GM18508 (cell line): ENCODE measurements around the gene ACOT13.
A peak's percentile ranks its signal among the peaks of the same experiment; 100 is the strongest.
"Not testable (repeated sequence)": the region's sequence is repeated elsewhere in the genome, so short reads cannot be mapped to it uniquely, and the experiment has no call there.

Experiments
- ATAC-seq: cut with Tn5 transposase; IDR thresholded peaks from one replicate; pipeline ENCODE4 v1.9.1; 2021; ENCODE audit warnings: moderate number of reproducible peaks; ENCODE audit not compliant: insufficient read depth, unreplicated experiment

ACOT13 gene

GRCh38 chr6:24720604-24721460 lies 54.0 kb downstream of the ACOT13 start:
- peak; percentile 66 for ATAC-seq

DNA sequence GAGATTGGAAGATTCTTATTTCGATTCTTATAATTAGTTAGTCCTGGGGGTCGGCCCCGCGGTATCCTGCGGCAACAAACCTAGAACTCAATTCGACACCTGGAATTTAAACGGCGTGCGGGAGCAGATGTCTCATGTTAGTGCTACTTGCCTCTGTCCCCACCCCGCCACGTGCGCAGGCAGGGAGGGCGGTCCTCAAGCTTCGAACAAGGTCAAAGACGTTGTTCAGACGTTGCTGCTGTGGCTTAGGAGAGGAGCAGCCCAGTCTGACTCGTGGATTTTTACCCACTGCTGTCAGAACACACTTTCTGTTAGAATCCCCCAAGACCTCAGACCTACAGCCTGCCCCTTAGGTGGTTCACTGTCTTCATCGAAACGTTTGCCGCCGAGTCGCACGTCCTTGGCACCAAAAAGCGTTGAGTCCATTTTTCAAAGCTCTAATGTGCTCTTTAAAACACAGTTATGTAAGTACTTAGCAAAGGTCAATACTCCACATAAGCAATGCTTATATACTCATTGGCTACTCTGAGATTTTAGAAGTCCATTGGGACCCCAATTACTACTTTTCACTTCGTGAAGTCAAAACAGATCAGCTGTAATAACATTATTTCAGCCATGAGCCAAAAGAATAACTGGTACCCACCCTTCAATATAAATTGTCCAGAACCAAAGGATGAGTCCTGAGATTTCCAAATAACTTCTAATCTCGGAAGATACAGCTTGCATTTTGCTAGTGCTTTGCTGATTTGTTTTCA lies 54.8 kb downstream of the ACOT13 start:
- peak; percentile 28 for ATAC-seq

GRCh38 chr6:24723270-24723669 lies 56.4 kb downstream of the ACOT13 start:
- no peak for ATAC-seq

DNA sequence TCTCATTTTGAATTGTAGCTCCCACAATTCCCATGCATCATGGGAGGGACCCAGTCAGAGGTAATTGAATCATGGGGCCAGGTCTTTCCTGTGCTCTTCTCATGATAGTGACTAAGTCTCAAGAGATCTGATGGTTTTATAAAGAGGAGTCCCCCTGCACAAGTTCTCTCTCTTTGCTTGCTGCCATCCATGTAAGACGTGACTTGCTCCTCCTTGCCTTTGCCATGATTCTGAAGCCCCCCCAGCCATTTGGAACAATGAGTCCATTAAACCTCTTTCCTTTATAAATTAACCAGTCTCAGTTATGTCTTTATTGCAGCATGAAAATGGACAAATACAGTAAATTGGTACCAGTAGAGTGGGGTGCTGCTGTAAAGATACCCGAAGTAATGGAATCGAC lies 63.8 kb downstream of the ACOT13 start:
- ATAC-seq = not testable (repeated sequence)

- not testable (repeated sequence) for ATAC-seq
Observed at GRCh38 chr6:24731456-24732134, 64.7 kb downstream of the ACOT13 start.

DNA sequence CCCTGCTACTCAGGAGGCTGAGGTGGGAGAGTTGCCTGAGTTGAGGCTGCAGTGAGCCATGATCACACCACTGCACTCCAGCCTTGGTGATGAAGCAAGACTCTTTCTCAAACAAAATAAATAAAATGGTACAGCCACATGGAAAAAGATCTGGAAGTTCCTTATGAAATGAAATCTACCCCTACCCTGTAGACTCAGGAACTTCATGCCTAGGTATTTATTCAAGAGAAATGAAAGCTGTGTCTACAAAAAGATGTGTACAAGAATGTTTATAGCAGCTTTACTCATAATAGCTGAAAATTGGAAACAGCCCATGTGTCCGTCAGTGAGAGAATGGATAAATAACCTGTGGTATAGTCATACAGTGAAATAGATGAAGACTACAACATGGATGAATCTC lies 67.3 kb downstream of the ACOT13 start:
- ATAC-seq = no peak

DNA sequence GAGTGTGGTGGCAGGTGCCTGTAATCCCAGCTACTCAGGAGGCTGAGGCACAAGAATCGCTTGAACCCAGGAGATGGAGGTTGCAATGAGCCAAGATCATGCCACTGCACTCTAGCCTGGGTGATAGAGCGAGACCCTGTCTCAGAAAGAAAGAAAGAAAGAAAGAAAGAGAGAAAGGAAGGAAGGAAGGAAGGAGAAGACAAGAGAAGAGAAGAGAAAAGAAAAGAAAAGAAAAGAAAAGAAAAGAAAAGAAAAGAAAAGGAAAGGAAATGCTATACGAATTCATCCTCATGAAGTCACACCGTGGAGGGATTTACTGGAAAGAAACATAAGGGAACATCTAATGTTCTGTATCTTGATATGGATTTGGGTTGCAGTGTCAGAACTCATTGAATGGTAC lies 67.8 kb downstream of the ACOT13 start:
- not testable (repeated sequence) for ATAC-seq

GRCh38 chr6:24738741-24739140 lies 71.9 kb downstream of the ACOT13 start:
- no peak for ATAC-seq

- ATAC-seq = no peak
Observed at GRCh38 chr6:24740861-24741260, 74.0 kb downstream of the ACOT13 start.

DNA sequence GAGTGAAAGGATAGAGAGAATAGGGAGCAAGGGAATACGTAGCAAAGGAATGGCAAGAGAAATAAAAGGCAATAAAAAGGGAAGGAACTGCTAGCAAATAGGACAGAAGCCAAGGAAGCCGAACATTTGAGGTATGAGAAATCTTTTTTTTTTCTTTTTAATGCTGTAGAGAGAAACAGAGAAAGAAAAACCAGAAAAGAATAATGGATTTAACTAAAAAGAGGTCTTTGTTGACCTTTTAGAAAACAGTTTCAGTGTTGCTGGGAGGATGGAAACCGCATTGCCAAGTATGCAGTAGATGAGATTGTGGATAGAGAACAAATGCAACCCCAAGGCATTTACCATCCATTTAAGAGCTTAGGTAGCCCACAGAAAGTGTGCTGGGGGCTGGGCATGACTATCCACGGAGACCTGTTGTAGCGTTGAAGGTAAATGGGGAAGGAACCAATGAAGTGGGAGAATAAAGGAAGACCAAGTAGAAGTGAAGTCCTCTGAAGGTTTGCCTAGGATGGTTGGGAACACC lies 75.4 kb downstream of the ACOT13 start:
- no peak for ATAC-seq

DNA sequence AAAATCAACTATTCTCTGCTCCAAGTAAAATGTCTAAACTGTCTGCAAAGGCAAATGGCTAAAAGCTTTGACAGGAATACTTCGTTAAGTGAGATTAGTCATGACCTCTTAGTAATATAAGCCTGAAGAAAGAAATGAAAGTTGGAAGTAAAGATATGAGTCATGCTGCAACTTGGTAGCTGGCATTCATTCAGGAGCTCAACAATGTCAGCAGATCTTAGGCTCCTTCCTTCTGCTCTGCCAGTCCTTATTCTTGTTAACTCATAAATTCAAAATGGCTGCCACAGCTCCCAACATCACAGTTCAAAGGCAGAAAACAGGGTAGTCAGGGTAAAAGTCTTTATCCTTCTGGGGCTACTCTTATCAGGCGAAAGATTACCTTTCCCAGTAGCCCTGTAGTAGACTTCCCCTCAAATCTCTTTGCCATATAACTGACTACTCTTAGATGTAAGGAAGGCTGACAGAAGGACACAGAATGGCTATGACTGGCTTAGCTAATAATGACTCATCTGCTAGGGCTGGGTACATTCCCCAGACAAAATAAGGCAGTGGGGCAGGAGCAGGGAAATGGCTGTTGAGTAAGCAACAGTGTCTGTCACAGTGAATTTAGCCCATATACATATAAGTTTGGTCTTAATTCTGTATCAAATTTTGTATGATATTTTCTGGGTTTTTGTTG lies 76.5 kb downstream of the ACOT13 start:
- peak; percentile 75 for ATAC-seq

GRCh38 chr6:24743944-24744335 lies 77.1 kb downstream of the ACOT13 start:
- ATAC-seq = peak; percentile 36

- ATAC-seq = no peak
Observed at GRCh38 chr6:24744911-24745310, 78.0 kb downstream of the ACOT13 start.

DNA sequence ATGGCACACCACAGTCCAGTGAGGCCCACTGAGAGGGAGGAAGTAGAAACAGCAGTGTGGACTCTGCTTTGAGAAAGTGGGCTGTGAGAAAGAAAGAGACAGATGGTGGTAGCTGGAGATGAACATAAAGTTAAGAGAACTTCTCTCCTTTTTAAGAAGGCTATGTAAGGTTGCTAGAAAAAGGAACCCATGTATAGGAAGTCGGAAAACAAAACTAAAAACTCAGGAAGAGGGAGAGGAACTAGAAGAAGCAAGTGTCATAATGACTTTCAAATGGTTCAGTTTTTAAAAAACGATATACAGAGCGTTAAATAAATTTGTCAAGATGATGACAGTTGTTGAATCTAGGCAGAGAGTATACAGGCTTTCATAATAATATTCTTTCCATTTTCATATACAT lies 82.4 kb downstream of the ACOT13 start:
- ATAC-seq = no peak

DNA sequence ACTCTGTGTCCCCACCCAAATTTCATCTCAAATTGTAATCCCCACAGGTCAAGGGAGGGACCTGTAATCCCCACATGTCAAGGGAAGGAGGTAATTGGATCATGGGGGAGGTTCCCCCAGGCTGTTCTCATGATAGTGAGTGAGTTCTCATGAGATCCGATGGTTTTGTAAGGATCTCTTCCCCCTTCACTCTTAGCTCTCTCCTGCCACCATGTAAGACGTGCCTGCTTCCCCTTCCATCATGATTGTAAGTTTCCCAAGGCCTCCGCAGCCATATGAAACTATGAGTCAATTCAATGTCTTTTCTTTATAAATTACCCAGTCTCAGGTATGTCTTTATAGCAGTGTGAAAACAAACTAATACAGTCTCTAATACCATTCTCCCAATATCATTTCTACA lies 84.0 kb downstream of the ACOT13 start:
- not testable (repeated sequence) for ATAC-seq

- ATAC-seq = no peak
Observed at GRCh38 chr6:24752503-24752902, 85.6 kb downstream of the ACOT13 start.

DNA sequence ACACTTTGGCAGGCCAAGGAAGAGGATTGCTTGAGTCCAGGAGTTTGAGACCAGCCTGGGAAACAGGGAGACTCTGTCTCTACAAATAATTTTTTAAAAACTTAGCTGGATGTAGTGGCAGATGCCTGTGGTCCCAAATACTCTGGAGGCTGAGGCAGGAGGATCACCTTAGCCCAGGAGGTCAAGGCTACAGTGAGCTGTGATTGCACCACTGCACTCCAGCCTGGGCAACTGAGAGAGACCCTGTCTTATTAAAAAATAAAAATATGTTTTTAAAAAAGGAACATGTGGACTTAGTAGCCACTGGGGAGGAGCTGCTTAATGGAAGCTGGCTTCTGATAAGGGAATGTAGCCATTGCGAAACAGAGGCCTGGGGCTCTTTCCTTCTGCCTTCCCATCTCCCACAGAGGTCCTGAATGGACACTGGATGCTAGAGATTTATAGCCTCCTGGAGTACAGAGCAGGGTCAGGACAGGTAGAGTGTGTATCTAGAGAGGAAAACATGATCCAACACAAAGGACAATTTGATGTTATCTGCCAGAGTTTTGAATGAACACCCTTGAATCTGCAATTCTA lies 86.1 kb downstream of the ACOT13 start:
- ATAC-seq = no peak

DNA sequence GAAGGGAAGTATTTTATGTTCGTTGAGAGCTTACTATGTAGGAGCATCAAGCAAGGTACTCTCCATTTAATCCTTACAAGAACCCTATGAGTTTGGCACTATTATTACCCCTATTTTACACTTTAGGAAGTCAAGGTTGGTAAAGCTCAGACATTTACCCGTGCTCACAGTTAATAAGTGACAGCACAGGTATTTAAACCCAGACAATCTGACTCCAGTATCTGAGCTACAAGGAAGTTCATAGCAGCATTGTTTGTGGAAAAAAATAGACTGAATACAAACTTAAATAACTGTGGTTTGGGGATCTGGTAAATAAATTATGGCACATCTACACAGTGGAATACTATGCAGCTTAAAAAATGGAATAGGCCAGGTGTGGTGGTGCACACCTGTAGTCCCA lies 86.7 kb downstream of the ACOT13 start:
- no peak for ATAC-seq

GRCh38 chr6:24754378-24754777 lies 87.5 kb downstream of the ACOT13 start:
- not testable (repeated sequence) for ATAC-seq
